H1 (cell line): ENCODE measurements around the gene SLC25A21. TPM values are rescaled to one million over a fixed set of nuclear protein-coding genes. Genes with fewer than 3 reads are reported as not detected.
A peak's percentile ranks its signal among the peaks of the same experiment; 100 is the strongest.

ENCODE experiments used
- CTCF ChIA-PET: fragments of 300-600 bp; sonication (Branson Sonifier 250); formaldehyde crosslinking; loops from one replicate; lab custom pipeline; 2021; ENCODE audit not compliant: partially characterized antibody; lab: Charles Lee
- POLR2A ChIA-PET: fragments of 300-600 bp; sonication (Branson Sonifier 250); formaldehyde crosslinking; loops from one replicate; lab custom pipeline; 2021; ENCODE audit warnings: inconsistent platforms; ENCODE audit not compliant: partially characterized antibody; lab: Charles Lee
- DNase-seq, 2 experiments: peaks; one replicate each; pipeline versions ENCODE4 v3.0.0 to v3.0.0-alpha.2; 2010 to 2022; ENCODE audit warnings: low spot score in 2 of 2, low read depth in 1 of 2, mixed read lengths in 1 of 2
- FAIRE-seq: peaks from 2 replicates; lab custom pipeline; 2011; peaks lifted over from hg19 to GRCh38; lab: Jason Lieb, UNC
- H2AFZ ChIP-seq: 2 replicates; pipeline ENCODE4 v1.8.1; 2012; ENCODE audit warnings: low read length, inconsistent platforms
- H2AK5ac ChIP-seq: 2 replicates; pipeline ENCODE4 v1.6.1; 2013; ENCODE audit warnings: low read depth, low read length
- H2BK120ac ChIP-seq: replicated peaks from 2 replicates; pipeline ENCODE3; 2013; ENCODE audit warnings: low read depth, low read length, inconsistent platforms
- H2BK12ac ChIP-seq: 2 replicates; pipeline ENCODE4 v1.6.1; 2013; ENCODE audit warnings: low read depth, low read length
- H2BK15ac ChIP-seq: 2 replicates; pipeline ENCODE4 v1.6.1; 2013; ENCODE audit warnings: low read length
- H2BK20ac ChIP-seq: 2 replicates; pipeline ENCODE4 v1.6.1; 2013; ENCODE audit warnings: low read length
- H2BK5ac ChIP-seq: 2 replicates; pipeline ENCODE4 v1.6.1; 2013; ENCODE audit warnings: low read depth, low read length
- H3K14ac ChIP-seq: 2 replicates; pipeline ENCODE4 v1.6.1; 2013; ENCODE audit warnings: inconsistent platforms; ENCODE audit not compliant: insufficient read length
- H3K18ac ChIP-seq: 2 replicates; pipeline ENCODE4 v1.6.1; 2013; ENCODE audit warnings: low read length; ENCODE audit errors: extremely low read depth
- H3K23ac ChIP-seq: 2 replicates; pipeline ENCODE4 v1.6.1; 2013; ENCODE audit warnings: inconsistent platforms; ENCODE audit not compliant: insufficient read length
- H3K23me2 ChIP-seq: 2 replicates; pipeline ENCODE4 v1.6.1; 2013; ENCODE audit warnings: low read depth, low read length
- H3K27ac ChIP-seq: 2 replicates; pipeline ENCODE4 v1.6.1; 2011; ENCODE audit warnings: low read depth, low read length, inconsistent platforms
- H3K27me3 ChIP-seq, 4 experiments: replicated peaks in 1 of 4; 1 replicate in 1 of 4; 2 replicates in 3 of 4; pipeline versions ENCODE4 v1.6.1 to v1.8.1; 2011 to 2013; ENCODE audit warnings: low read length in 3 of 4, mild to moderate bottlenecking in 3 of 4, inconsistent platforms in 2 of 4, mixed read lengths in 2 of 4, moderate library complexity in 1 of 4; ENCODE audit not compliant: control insufficient read depth in 3 of 4, insufficient read depth in 3 of 4; ENCODE audit errors: extremely low read depth in 1 of 4
- H3K36me3 ChIP-seq, 4 experiments: 2 replicates each; pipeline versions ENCODE4 v1.6.1 to v1.8.1; 2011 to 2013; ENCODE audit warnings: mild to moderate bottlenecking in 4 of 4, low read length in 3 of 4, moderate library complexity in 2 of 4, control low read depth in 1 of 4, inconsistent platforms in 1 of 4; ENCODE audit not compliant: insufficient read depth in 4 of 4, control insufficient read depth in 2 of 4
- H3K4ac ChIP-seq: replicated peaks from 2 replicates; pipeline ENCODE3; 2013; ENCODE audit warnings: low read length, low read depth, mixed read lengths, inconsistent platforms; ENCODE audit not compliant: insufficient read length
- H3K4me1 ChIP-seq, 4 experiments: replicated peaks in 1 of 4; 1 replicate in 1 of 4; 2 replicates in 3 of 4; pipeline versions ENCODE4 v1.6.1 to v1.8.1; 2011 to 2013; ENCODE audit warnings: low read length in 3 of 4, inconsistent platforms in 2 of 4, mixed read lengths in 1 of 4; ENCODE audit not compliant: insufficient read depth in 4 of 4, control insufficient read depth in 3 of 4
- H3K4me2 ChIP-seq, 2 experiments: 2 replicates each; pipeline versions ENCODE4 v1.6.1 to v1.8.1; 2011 to 2013; ENCODE audit warnings: low read depth in 2 of 2, low read length in 2 of 2, control low read depth in 1 of 2, inconsistent platforms in 1 of 2, mild to moderate bottlenecking in 1 of 2; ENCODE audit not compliant: insufficient read depth in 1 of 2
- H3K4me3 ChIP-seq, 4 experiments: fragments of 200-600, 300-600 bp in 1 of 4; sonication (generic), shearing (Covaris generic), sonication (Bioruptor Twin) in 1 of 4; 2 replicates each; pipeline versions ENCODE4 v1.5.1 to v1.8.1; 2011 to 2016; ENCODE audit warnings: low read length in 4 of 4, low read depth in 3 of 4, control low read depth in 2 of 4, inconsistent platforms in 2 of 4, mild to moderate bottlenecking in 2 of 4, mixed read lengths in 1 of 4, moderate library complexity in 1 of 4; ENCODE audit not compliant: insufficient read depth in 2 of 4; ENCODE audit errors: extremely low read depth in 1 of 4
- H3K56ac ChIP-seq: replicated peaks from 2 replicates; pipeline ENCODE3; 2013; ENCODE audit warnings: low read depth, mild to moderate bottlenecking, mixed read lengths, low read length, inconsistent platforms; ENCODE audit not compliant: insufficient read length
- H3K79me1 ChIP-seq: 2 replicates; pipeline ENCODE4 v1.6.1; 2013; ENCODE audit warnings: low read depth, low read length, control low read depth
- H3K79me2 ChIP-seq, 2 experiments: 2 replicates each; pipeline versions ENCODE4 v1.6.1 to v1.8.1; 2012 to 2013; ENCODE audit warnings: low read length in 2 of 2, mild to moderate bottlenecking in 2 of 2, inconsistent platforms in 1 of 2; ENCODE audit not compliant: insufficient read depth in 2 of 2, control insufficient read depth in 1 of 2
- H3K9ac ChIP-seq, 4 experiments: replicated peaks in 1 of 4; 1 replicate in 1 of 4; 2 replicates in 3 of 4; pipeline versions ENCODE4 v1.6.1 to v1.8.1; 2011 to 2013; ENCODE audit warnings: low read depth in 3 of 4, low read length in 3 of 4, control low read depth in 2 of 4, mild to moderate bottlenecking in 2 of 4, moderate library complexity in 2 of 4, inconsistent platforms in 1 of 4; ENCODE audit errors: extremely low read depth in 1 of 4
- H3K9me3 ChIP-seq, 2 experiments: 2 replicates each; pipeline versions ENCODE4 v1.6.1 to v1.8.1; 2012 to 2013; ENCODE audit warnings: mild to moderate bottlenecking in 2 of 2, moderate library complexity in 2 of 2, control low read depth in 1 of 2, inconsistent platforms in 1 of 2, low read depth in 1 of 2, low read length in 1 of 2, mixed read lengths in 1 of 2; ENCODE audit not compliant: insufficient read depth in 2 of 2
- H4K20me1 ChIP-seq, 2 experiments: replicated peaks in 1 of 2; 2 replicates each; pipeline versions ENCODE3 to v1.8.1; 2011 to 2013; ENCODE audit warnings: inconsistent platforms in 2 of 2, low read length in 2 of 2, mild to moderate bottlenecking in 1 of 2; ENCODE audit not compliant: insufficient read depth in 2 of 2, control insufficient read depth in 1 of 2
- H4K5ac ChIP-seq: 2 replicates; pipeline ENCODE4 v1.6.1; 2013; ENCODE audit warnings: low read length, low read depth, mixed read lengths, inconsistent platforms; ENCODE audit not compliant: insufficient read length
- H4K8ac ChIP-seq: 2 replicates; pipeline ENCODE4 v1.8.0; 2013; ENCODE audit warnings: mild to moderate bottlenecking, moderate library complexity, low read length, inconsistent platforms; ENCODE audit not compliant: insufficient read depth; ENCODE audit errors: extremely low read depth
- H4K91ac ChIP-seq: replicated peaks from 2 replicates; pipeline ENCODE3; 2013; ENCODE audit warnings: low read length, mixed read lengths, inconsistent platforms; ENCODE audit not compliant: insufficient read length
- EP300 ChIP-seq, 2 experiments: IDR thresholded peaks; 1 replicate in 1 of 2; 2 replicates in 1 of 2; pipeline ENCODE4 v1.6.1; 2011 to 2012; ENCODE audit warnings: low read depth in 2 of 2, low read length in 2 of 2, mild to moderate bottlenecking in 2 of 2, borderline replicate concordance in 1 of 2, inconsistent platforms in 1 of 2, moderate library complexity in 1 of 2
- EZH2 ChIP-seq: fragments of 200-600 bp; sonication (generic); IDR thresholded peaks from 2 replicates; pipeline ENCODE4 v1.7.1; 2012; ENCODE audit warnings: low read depth, mild to moderate bottlenecking, moderate library complexity, low read length, inconsistent platforms; ENCODE audit not compliant: severe bottlenecking
- NANOG ChIP-seq: IDR thresholded peaks from 2 replicates; pipeline ENCODE4 v1.6.1; 2011; ENCODE audit warnings: low read length, low read depth, mild to moderate bottlenecking, inconsistent platforms; ENCODE audit not compliant: insufficient read depth, poor library complexity, severe bottlenecking
- POU5F1 ChIP-seq: IDR thresholded peaks from 2 replicates; pipeline ENCODE4 v1.6.1; 2011; ENCODE audit warnings: low read depth, mild to moderate bottlenecking, low read length, moderate library complexity
- RNF2 ChIP-seq: fragments of 200-900, 300-1000 bp; sonication (generic); IDR thresholded peaks from 2 replicates; pipeline ENCODE4 v1.7.1; 2016; ENCODE audit warnings: borderline replicate concordance, low read depth, mild to moderate bottlenecking, antibody characterized with exemption, low read length; ENCODE audit not compliant: poor library complexity, severe bottlenecking; ENCODE audit errors: missing control alignments
- SP2 ChIP-seq: IDR thresholded peaks from 2 replicates; pipeline ENCODE4 v1.6.1; 2012; ENCODE audit warnings: mild to moderate bottlenecking, low read length, inconsistent platforms
- SUZ12 ChIP-seq: fragments of 200-600 bp; sonication (generic); IDR thresholded peaks from 2 replicates; pipeline ENCODE4 v1.6.1; 2012; ENCODE audit warnings: mild to moderate bottlenecking, inconsistent platforms, low read length, moderate library complexity, mixed read lengths
- WGBS, 2 experiments: shearing (Covaris generic) in 1 of 2; methylation state at CpG; one replicate each; pipeline versions ENCODE4 v1.1.6 to v1.1.7; 2013 to 2015; ENCODE audit warnings: low lambda C conversion rate in 2 of 2, mixed read lengths in 2 of 2, inconsistent platforms in 1 of 2, low coverage in 1 of 2, missing lambda C conversion rate in 1 of 2; ENCODE audit not compliant: insufficient replicate concordance in 2 of 2, insufficient coverage in 1 of 2, insufficient read length in 1 of 2; ENCODE audit errors: extremely low coverage in 1 of 2, missing lambda C conversion rate in 1 of 2; 5-methylcytosine and 5-hydroxymethylcytosine counted together
- polyA plus RNA-seq, 7 experiments: library from polyadenylated mRNA; depleted of rRNA in 3 of 7; stranded (reverse) in 5 of 7; unstranded in 2 of 7; fragments of >200 nt in 5 of 7; fragments of 200-250 nt in 2 of 7; gene quantifications; 1 replicate in 5 of 7; 2 replicates in 1 of 7; 4 replicates in 1 of 7; pipeline versions ENCODE4 v1.2.1 to v1.2.3, GENCODE V29; 2011 to 2013; ENCODE audit warnings: missing spikeins in 2 of 7, mixed read lengths in 2 of 7
- total RNA-seq: library from RNA; stranded (reverse); fragmentation: NEBNext Ultra II Directional; extraction: Animal tissue kit (Norgen Biotek cat#: 25700); gene quantifications from 2 replicates; pipeline ENCODE4 v1.2.1, GENCODE V29; 2021

Gene SLC25A21
- total and polyA plus RNA-seq, 2 of the 8 experiments (the other 6 are each of a cell fraction or from before 2014, with no cell fraction given), result 6.9 to 15.7 TPM

GRCh38 chr14:36658123-36659009 lies 514.0 kb downstream of the SLC25A21 start:
- H4K20me1 ChIP-seq, result peaks cover 40 to 66% of the 10 kb centered on the region in 2 experiments
- FAIRE-seq, result no peak

More at GRCh38 chr14:36658123-36659009, 514.0 kb downstream of the SLC25A21 start:
- H3K9me3 ChIP-seq, result no peaks in the 10 kb centered on the region
- H2BK15ac ChIP-seq, result no peak overlapping the region
- no peaks in the 10 kb centered on the region for H3K79me1 ChIP-seq
- H2BK20ac ChIP-seq, result no peak overlapping the region
- H3K27me3 ChIP-seq, result peaks cover 91 to 99% (median 95%) of the 10 kb centered on the region in 4 experiments
- H4K8ac ChIP-seq, result peak overlapping the region; percentile 66; the same call in 1 of the 2 replicates
- H2BK12ac ChIP-seq, result no peak overlapping the region
- H3K79me2 ChIP-seq, result no peaks in the 10 kb centered on the region
- H3K9ac ChIP-seq, result no peak overlapping the region
- H3K23me2 ChIP-seq, result peaks cover 7% of the 10 kb centered on the region; the same call in 1 of the 2 replicates
- H3K4me2 ChIP-seq, result peak overlapping the region; percentile 35 to 50; a peak in 3 of 4 replicates
- H3K4me1 ChIP-seq, result peaks cover 1 to 39% (median 24%) of the 10 kb centered on the region in 4 experiments
- TF ChIP-seq SUZ12 (peak; percentile 70), NANOG (no peak), RNF2 (peak; percentile 3), SP2 (no peak), EZH2 (peak; percentile 21), EP300 (IDR thresholded peaks at IDR 0.05; ENCODE audit: borderline replicate concordance in 1 of 2, low read depth in 2 of 2, low read length in 2 of 2) (no peak), POU5F1 (no peak)
- TF ChIP-seq, all 59 proteins: peak for 3
- Histone ChIP-seq H4K5ac (no peak overlapping the region), H3K36me3 (no peaks in the 10 kb centered on the region; a peak in 1 of 8 replicates), H2AK5ac (no peak overlapping the region), H3K27ac (no peak overlapping the region), H2BK120ac (no peak overlapping the region), H2AFZ (no peak overlapping the region), H2BK5ac (no peak overlapping the region), H3K23ac (no peak overlapping the region), H3K56ac (no peak overlapping the region), H3K4ac (no peak overlapping the region), H4K91ac (no peak overlapping the region), H3K14ac (no peak overlapping the region), H3K18ac (no peak overlapping the region; the same call in 1 of the 2 replicates), H3K4me3 (peak overlapping the region in 1 of 4 experiments; percentile 43; a peak in 2 of 8 replicates)
- 8% methylated on average over 55 of the region's 55 CpGs; no CpG with 5 or more reads in 1 of the 2 experiments for WGBS, 2 experiments
- ChIA-PET POLR2A (interaction anchor here (1.1 to 1.9 kb wide), 4 partner anchors 8 to 143 kb away, joined by 3 to 6 read pairs (median 4); no protein-coding TSS in a partner anchor), CTCF (interaction anchor here (0.8 to 9.9 kb wide), 13 partner anchors 9 to 933 kb away, joined by 3 to 132 read pairs (median 4); partner anchors contain the start of gene NKX2-8)
- peak in 1 of 2 experiments; percentile 68 for DNase-seq
